CD14-positive monocyte (primary cell): ENCODE data around the gene FOXO1. TPM values are rescaled to one million over a fixed set of nuclear protein-coding genes. Genes with fewer than 3 reads are reported as not detected.

Experiments used
- DNase-seq, 3 donors: peaks; one replicate each; pipeline ENCODE4 v3.0.0-alpha.2; 2011 to 2022
- H2AFZ ChIP-seq: 2 replicates; pipeline ENCODE4 v1.6.0; 2012; ENCODE audit warnings: mild to moderate bottlenecking, low read depth, low read length, inconsistent platforms; ENCODE audit not compliant: insufficient read depth, poor library complexity, severe bottlenecking
- H3K27ac ChIP-seq, 2 donors: 1 replicate in 1 of 2; 2 replicates in 1 of 2; pipeline ENCODE4 v1.5.1; 2012 to 2013; ENCODE audit warnings: low read length in 2 of 2, control low read depth in 1 of 2, inconsistent platforms in 1 of 2, low read depth in 1 of 2, mild to moderate bottlenecking in 1 of 2
- H3K27me3 ChIP-seq, 2 donors: one replicate each; pipeline versions ENCODE4 v1.6.0 to v1.6.1; 2011 to 2013; ENCODE audit warnings: low read length in 2 of 2; ENCODE audit not compliant: control insufficient read depth in 2 of 2, insufficient read depth in 2 of 2
- H3K36me3 ChIP-seq, 2 donors: replicated peaks in 1 of 2; 1 replicate in 1 of 2; 2 replicates in 1 of 2; pipeline versions ENCODE4 v1.5.1 to v1.6.1; 2012 to 2013; ENCODE audit warnings: low read length in 2 of 2, control low read depth in 1 of 2, inconsistent platforms in 1 of 2, mild to moderate bottlenecking in 1 of 2; ENCODE audit not compliant: insufficient read depth in 2 of 2, control insufficient read depth in 1 of 2
- H3K4me1 ChIP-seq, 2 donors: 1 replicate in 1 of 2; 2 replicates in 1 of 2; pipeline versions ENCODE4 v1.5.1 to v1.6.1; 2012 to 2013; ENCODE audit warnings: low read length in 2 of 2, control low read depth in 1 of 2, inconsistent platforms in 1 of 2, mild to moderate bottlenecking in 1 of 2, moderate library complexity in 1 of 2; ENCODE audit not compliant: insufficient read depth in 2 of 2, control insufficient read depth in 1 of 2
- H3K4me2 ChIP-seq: replicated peaks from 2 replicates; pipeline ENCODE3; 2012; ENCODE audit warnings: low read length, moderate library complexity, mild to moderate bottlenecking; ENCODE audit not compliant: poor library complexity, severe bottlenecking; ENCODE audit errors: extremely low read depth
- H3K4me3 ChIP-seq, 3 experiments: fragments of 200-600 bp in 1 of 3; sonication (generic) in 1 of 3; replicated peaks in 1 of 3; 1 replicate in 2 of 3; 2 replicates in 1 of 3; pipeline ENCODE4 v1.5.1; 2011 to 2013; ENCODE audit warnings: low read length in 3 of 3, mild to moderate bottlenecking in 3 of 3, control low read depth in 2 of 3, low read depth in 2 of 3, inconsistent platforms in 1 of 3, moderate library complexity in 1 of 3
- H3K79me2 ChIP-seq: 2 replicates; pipeline ENCODE4 v1.6.0; 2012; ENCODE audit warnings: mild to moderate bottlenecking, control low read depth, inconsistent platforms, low read length, moderate library complexity; ENCODE audit not compliant: insufficient read depth
- H3K9ac ChIP-seq: 2 replicates; pipeline ENCODE4 v1.6.0; 2017; ENCODE audit warnings: low read length, mild to moderate bottlenecking; ENCODE audit not compliant: insufficient read depth, poor library complexity, severe bottlenecking
- H3K9me3 ChIP-seq, 2 donors: replicated peaks in 1 of 2; 1 replicate in 1 of 2; 2 replicates in 1 of 2; pipeline versions ENCODE4 v1.5.1 to v1.6.1; 2012 to 2013; ENCODE audit warnings: low read length in 2 of 2, control low read depth in 1 of 2; ENCODE audit not compliant: control insufficient read depth in 1 of 2, insufficient read depth in 1 of 2
- H4K20me1 ChIP-seq: 2 replicates; pipeline ENCODE4 v1.6.0; 2012; ENCODE audit warnings: mild to moderate bottlenecking, low read length, control low read depth, moderate library complexity; ENCODE audit not compliant: insufficient read depth
- H3K27ac Mint-ChIP-seq, 7 donors: one replicate each; pipeline ENCODE4 v1.8.0; 2020; ENCODE audit warnings: mild to moderate bottlenecking in 7 of 7, mixed read lengths in 7 of 7, moderate library complexity in 6 of 7, inconsistent platforms in 2 of 7
- H3K27me3 Mint-ChIP-seq, 3 donors: one replicate each; pipeline ENCODE4 v1.8.0; 2021 to 2022; ENCODE audit warnings: low read depth in 3 of 3, mild to moderate bottlenecking in 3 of 3, mixed read lengths in 3 of 3, moderate library complexity in 3 of 3, inconsistent platforms in 1 of 3
- H3K36me3 Mint-ChIP-seq, 2 donors: one replicate each; pipeline ENCODE4 v1.8.0; 2020; ENCODE audit warnings: mixed read lengths in 2 of 2, inconsistent platforms in 1 of 2, mild to moderate bottlenecking in 1 of 2
- H3K4me1 Mint-ChIP-seq: one replicate; pipeline ENCODE4 v1.8.0; 2020; ENCODE audit warnings: mild to moderate bottlenecking, mixed read lengths
- H3K4me3 Mint-ChIP-seq, 2 donors: one replicate each; pipeline ENCODE4 v1.8.0; 2020; ENCODE audit warnings: mild to moderate bottlenecking in 2 of 2, mixed read lengths in 2 of 2, moderate library complexity in 1 of 2
- H3K9me3 Mint-ChIP-seq, 7 donors: one replicate each; pipeline ENCODE4 v1.8.0; 2020 to 2022; ENCODE audit warnings: mixed read lengths in 7 of 7, mild to moderate bottlenecking in 6 of 7, moderate library complexity in 6 of 7, inconsistent platforms in 2 of 7
- CTCF ChIP-seq: fragments of 200-600 bp; IDR thresholded peaks from one replicate; pipeline ENCODE4 v1.8.0; 2022; ENCODE audit warnings: antibody characterized with exemption, mild to moderate bottlenecking
- WGBS: methylation state at CpG from one replicate; pipeline ENCODE4 v1.1.5; 2013; ENCODE audit warnings: missing lambda C conversion rate; ENCODE audit not compliant: insufficient coverage; 5-methylcytosine and 5-hydroxymethylcytosine counted together
- intact Hi-C, 2 donors: fragments of 100-400 bp; cut with micrococcal nuclease; formaldehyde crosslinking; loops; one replicate each; pipeline versions ENCODE4 v1.15.0 to v1.15.1; 2023
- polyA plus RNA-seq, 3 donors: library from polyadenylated mRNA; depleted of rRNA in 1 of 3; unstranded in 2 of 3; stranded (reverse) in 1 of 3; fragments of 300-500 nt in 2 of 3; fragments of >200 nt in 1 of 3; fragmentation: Illumina TruSeq in 2 of 3; gene quantifications; 1 replicate in 2 of 3; 2 replicates in 1 of 3; pipeline ENCODE4 v1.2.3, GENCODE V29; 2012 to 2021

The FOXO1 gene
- polyA plus RNA-seq, 3 donors: 3.1 to 11.3 (median 8.0) TPM

GRCh38 chr13:40624986-40625385 lies 41.5 kb downstream of the FOXO1 start:
- peaks cover 22 to 28% of the 10 kb centered on the region in 2 donors for H3K4me1 ChIP-seq
- peak overlapping the region in 2 of 7 donors; percentile 15 to 32 for H3K27ac Mint-ChIP-seq
- no peak overlapping the region for H3K4me3 ChIP-seq
- no peaks in the 10 kb centered on the region for H3K9me3 Mint-ChIP-seq
- peaks cover 7% of the 10 kb centered on the region for H3K79me2 ChIP-seq
- H3K4me1 Mint-ChIP-seq: peaks cover 27% of the 10 kb centered on the region
- peaks cover 0 to 3% (median 0%) of the 10 kb centered on the region in 3 donors for H3K27me3 Mint-ChIP-seq
- no peaks in the 10 kb centered on the region for H3K27me3 ChIP-seq
- no CpG with 5 or more reads among the region's 1 CpG for WGBS
- intact Hi-C loops: loop anchor here in 1 of 2 donors (5.0 kb wide), 1 partner anchor 42 kb away; the partner anchor contains the start of gene FOXO1
- H3K4me3 Mint-ChIP-seq: no peak overlapping the region
- no peaks in the 10 kb centered on the region for H3K36me3 ChIP-seq
- H3K4me2 ChIP-seq: no peak overlapping the region
- peak in 1 of 3 donors; percentile 28 for DNase-seq
- H3K27ac ChIP-seq: no peak overlapping the region
- H2AFZ ChIP-seq: no peak overlapping the region
- H3K9me3 ChIP-seq: no peaks in the 10 kb centered on the region
- peaks cover 9 to 15% of the 10 kb centered on the region in 2 donors for H3K36me3 Mint-ChIP-seq
- TF ChIP-seq CTCF: no peak
- H3K9ac ChIP-seq: no peak overlapping the region
- peaks cover 95% of the 10 kb centered on the region for H4K20me1 ChIP-seq

- Histone ChIP-seq H3K4me2 (no peak overlapping the region), H3K4me3 (no peak overlapping the region), H3K27me3 (no peaks in the 10 kb centered on the region), H3K79me2 (peaks cover 7% of the 10 kb centered on the region), H2AFZ (no peak overlapping the region), H4K20me1 (peaks cover 95% of the 10 kb centered on the region), H3K9me3 (no peaks in the 10 kb centered on the region), H3K9ac (no peak overlapping the region), H3K36me3 (no peaks in the 10 kb centered on the region), H3K27ac (no peak overlapping the region), H3K4me1 (peaks cover 16 to 22% of the 10 kb centered on the region in 2 donors)
- H3K9me3 Mint-ChIP-seq: no peaks in the 10 kb centered on the region
- peaks cover 0 to 3% (median 0%) of the 10 kb centered on the region in 3 donors for H3K27me3 Mint-ChIP-seq
- H3K4me1 Mint-ChIP-seq: peaks cover 25% of the 10 kb centered on the region
- DNase-seq: no peak
- H3K27ac Mint-ChIP-seq: peak overlapping the region in 1 of 7 donors; percentile 38
- TF ChIP-seq CTCF: no peak
- intact Hi-C loops: no loop called here
- peaks cover 9 to 15% of the 10 kb centered on the region in 2 donors for H3K36me3 Mint-ChIP-seq
- no peak overlapping the region for H3K4me3 Mint-ChIP-seq
- WGBS: no CpG with 5 or more reads among the region's 1 CpG
Measured at GRCh38 chr13:40624383-40624782, 42.1 kb downstream of the FOXO1 start.
